AG04449 (cell line): ENCODE results near the gene GIPC2.

Source experiments
- CTCF ChIA-PET: fragments of 350-600 bp; formaldehyde crosslinking; extraction: SDS; loops from one replicate; lab custom pipeline; 2021; ENCODE audit warnings: antibody characterized with exemption; lab: Yijun Ruan, JAX
- POLR2A ChIA-PET: fragments of 400-600, 350-600 bp; formaldehyde crosslinking; extraction: SDS; loops from one replicate; lab custom pipeline; 2020; ENCODE audit warnings: antibody characterized with exemption, inconsistent platforms; lab: Yijun Ruan, JAX
- DNase-seq: peaks from one replicate; pipeline ENCODE4 v3.0.0-alpha.2; 2010; ENCODE audit warnings: low read depth, low spot score
- H3K4me3 ChIP-seq: 2 replicates; pipeline ENCODE4 v1.5.1; 2011; ENCODE audit warnings: low read depth, mild to moderate bottlenecking, control low read depth, low read length
- CTCF ChIP-seq: IDR thresholded peaks from one replicate; pipeline ENCODE4 v1.5.1; 2011; ENCODE audit warnings: mild to moderate bottlenecking, moderate library complexity, low read length, control low read depth, inconsistent platforms; ENCODE audit not compliant: insufficient read depth; ENCODE audit errors: missing control alignments

The GIPC2 gene

DNA sequence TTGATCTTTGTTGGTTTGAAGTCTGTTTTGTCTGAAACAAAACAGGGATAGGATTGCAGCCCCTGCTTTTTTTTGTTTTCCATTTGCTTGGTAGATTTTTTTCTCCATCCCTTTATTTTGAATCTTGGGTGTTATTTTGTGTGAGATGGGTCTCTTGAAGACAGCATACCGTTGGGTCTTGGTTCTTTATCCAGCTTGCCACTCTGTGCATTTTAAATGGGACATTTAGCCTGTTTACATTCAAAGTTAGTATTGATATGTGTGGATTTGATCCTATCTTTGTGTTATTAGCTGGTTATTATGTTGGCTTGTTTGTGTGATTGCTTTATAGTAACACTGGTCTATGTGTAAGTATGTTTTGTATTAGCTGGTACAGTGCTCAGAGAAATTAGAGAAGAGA is 40.9 kb downstream of the GIPC2 start:
- ChIA-PET CTCF (no interaction called here), POLR2A (no interaction called here)
- H3K4me3 ChIP-seq, result no peak overlapping the region
- TF ChIP-seq CTCF, result no peak
- no peak for DNase-seq

- DNase-seq, result no peak
- CTCF ChIA-PET, result no interaction called here
- POLR2A ChIA-PET, result interaction anchor here (1.2 kb wide), 1 partner anchor 82 kb away, joined by 3 read pairs; no protein-coding TSS in a partner anchor
- no peak for TF ChIP-seq CTCF
- no peak overlapping the region for H3K4me3 ChIP-seq
These were observed 42.2 kb downstream of the GIPC2 start for GRCh38 chr1:78088015-78088414.

DNA sequence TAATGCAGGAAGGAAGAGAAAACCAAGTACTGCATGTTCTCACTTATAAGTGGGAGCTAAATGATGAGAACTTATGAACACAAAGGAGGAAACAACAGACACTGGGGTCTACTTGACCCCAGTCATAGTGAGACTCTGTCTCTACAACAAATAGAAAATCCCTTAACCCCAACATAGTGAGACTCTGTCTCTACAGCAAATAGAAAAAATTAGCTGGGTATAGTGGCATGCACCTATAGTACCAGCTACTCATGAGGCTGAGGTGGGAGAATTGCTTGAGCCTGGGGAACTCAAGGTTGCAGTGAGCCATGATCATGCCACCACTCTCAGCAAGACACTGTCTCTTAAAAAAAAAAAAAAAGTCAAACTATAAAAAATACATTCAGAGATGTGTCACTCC is 42.7 kb downstream of the GIPC2 start:
- POLR2A ChIA-PET, result interaction anchor here (1.2 kb wide), 1 partner anchor 83 kb away, joined by 3 read pairs; no protein-coding TSS in a partner anchor
- no peak for TF ChIP-seq CTCF
- DNase-seq, result no peak
- no peak overlapping the region for H3K4me3 ChIP-seq
- CTCF ChIA-PET, result no interaction called here

GRCh38 chr1:78089010-78089409 is 43.2 kb downstream of the GIPC2 start:
- POLR2A ChIA-PET, result interaction anchor here (1.2 kb wide), 1 partner anchor 83 kb away, joined by 3 read pairs; no protein-coding TSS in a partner anchor

DNA sequence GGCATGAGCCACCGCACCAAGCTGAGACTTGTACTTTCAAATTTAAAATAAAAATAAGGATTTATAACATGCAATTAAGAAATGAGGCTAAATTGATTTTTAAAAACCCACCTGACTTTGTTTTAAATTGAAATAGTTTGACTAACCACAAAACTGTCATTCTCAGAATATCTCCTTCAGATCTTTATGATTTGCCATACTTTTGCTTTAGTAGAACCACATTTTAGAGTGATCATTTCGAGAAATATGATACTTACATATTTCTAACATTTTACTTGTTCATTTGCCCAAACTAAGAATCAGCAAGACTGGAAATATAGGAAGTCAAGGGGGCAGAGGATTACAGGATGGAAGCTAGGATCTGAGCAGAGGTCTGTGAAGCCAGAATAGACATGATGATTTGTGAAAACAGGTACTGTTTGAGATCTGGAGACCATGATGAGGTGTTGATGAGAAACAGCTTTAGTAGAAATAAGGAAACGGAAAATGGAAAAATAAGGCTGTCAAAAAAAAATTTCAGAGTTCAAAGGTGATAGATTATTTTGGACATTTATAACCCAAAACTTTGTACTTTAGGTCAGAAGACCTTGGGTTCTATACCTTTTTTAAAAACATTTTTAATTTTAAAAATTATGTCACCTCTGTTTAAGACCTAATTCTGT is 44.8 kb downstream of the GIPC2 start:
- DNase-seq, result no peak
- ChIA-PET POLR2A (interaction anchor here (0.7 to 1.5 kb wide), 3 partner anchors 18 to 142 kb away, joined by 3 read pairs; no protein-coding TSS in a partner anchor), CTCF (interaction anchor here (0.6 to 1.3 kb wide), 3 partner anchors 9 to 44 kb away, joined by 3 to 6 read pairs (median 3); no protein-coding TSS in a partner anchor)
- H3K4me3 ChIP-seq, result no peak overlapping the region
- no peak for TF ChIP-seq CTCF

More at GRCh38 chr1:78089010-78089409, 43.2 kb downstream of the GIPC2 start:
- TF ChIP-seq CTCF, result no peak
- CTCF ChIA-PET, result no interaction called here
- DNase-seq, result no peak
- H3K4me3 ChIP-seq, result no peak overlapping the region

DNA sequence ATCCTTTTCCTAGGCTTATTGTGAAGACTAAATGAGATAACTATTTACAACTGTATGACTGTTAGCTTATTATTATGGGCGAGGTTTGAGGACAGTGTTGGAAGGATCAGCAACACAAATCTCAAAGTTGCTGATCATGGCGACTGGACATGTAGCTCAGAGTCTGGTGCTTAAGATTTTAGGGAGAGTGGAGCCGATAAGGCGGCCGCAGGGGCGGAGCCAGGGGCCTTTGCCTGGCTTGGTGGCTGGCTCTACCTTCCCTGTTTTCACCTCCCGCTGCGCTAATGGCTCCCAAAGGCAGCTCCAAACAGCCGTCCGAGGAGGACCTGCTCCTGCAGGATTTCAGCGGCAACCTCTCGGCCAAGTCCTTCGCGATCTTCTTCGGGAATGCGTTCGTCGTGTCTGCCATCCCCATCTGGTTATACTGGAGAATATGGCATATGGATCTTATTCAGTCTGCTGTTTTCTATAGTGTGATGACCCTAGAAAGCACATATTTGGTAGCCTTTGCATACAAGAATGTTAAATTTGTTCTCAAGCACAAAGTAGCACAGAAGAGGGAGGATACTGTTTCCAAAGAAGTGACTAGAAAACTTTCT is 45.5 kb downstream of the GIPC2 start:
- no peak for TF ChIP-seq CTCF
- H3K4me3 ChIP-seq, result no peak overlapping the region
- POLR2A ChIA-PET, result interaction anchor here (0.7 to 1.5 kb wide), 3 partner anchors 19 to 141 kb away, joined by 3 read pairs; no protein-coding TSS in a partner anchor
- DNase-seq, result no peak
- CTCF ChIA-PET, result interaction anchor here (0.6 to 1.3 kb wide), 3 partner anchors 8 to 45 kb away, joined by 3 to 6 read pairs (median 3); no protein-coding TSS in a partner anchor
